NCI-H226 (cell line): ENCODE results near the gene STX16.

Experiments used
- DNase-seq: peaks from one replicate; pipeline ENCODE4 v3.0.0-alpha.2; 2015

STX16 gene

DNA sequence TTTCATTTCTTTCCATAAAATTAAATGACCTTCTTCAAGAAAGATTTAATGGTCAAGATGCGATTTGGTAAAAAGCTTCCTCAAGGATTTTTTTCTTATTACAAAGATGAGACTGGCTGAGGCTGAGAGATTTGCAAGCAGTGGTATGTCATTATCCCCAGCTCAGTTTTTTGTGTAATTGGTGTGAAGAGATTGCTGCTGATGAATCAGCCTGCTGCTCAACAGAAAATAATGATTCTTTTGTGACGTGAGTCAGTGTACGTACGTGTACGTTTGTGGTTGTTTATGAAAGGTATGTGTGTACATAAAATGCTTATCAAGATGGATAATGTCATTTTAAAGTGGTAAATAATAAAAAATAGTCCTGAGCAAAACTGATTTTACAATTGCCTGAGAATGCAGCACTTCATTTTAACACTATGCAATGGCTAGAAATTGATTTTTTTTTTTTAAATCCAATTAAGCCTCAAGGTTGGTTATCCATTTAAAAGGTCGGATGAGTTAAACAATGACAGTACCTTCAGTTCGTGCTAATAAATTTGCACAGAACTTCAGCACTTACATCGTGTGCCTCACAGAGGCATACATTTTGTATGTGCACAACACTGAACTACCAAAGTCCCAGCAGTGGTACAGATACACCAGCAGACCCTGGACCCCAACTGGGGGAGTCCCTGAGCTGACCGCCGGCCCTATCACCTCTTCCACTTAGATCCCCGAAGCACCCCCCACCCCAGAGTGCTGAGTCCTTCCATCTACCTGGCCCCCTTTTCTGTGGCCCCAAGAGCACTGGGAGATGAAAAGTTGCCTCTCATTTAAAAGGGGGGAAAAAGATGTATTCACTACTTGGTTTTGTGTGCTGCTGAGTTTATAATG lies 31.8 kb downstream of the STX16 start:
- no peak for DNase-seq

DNA sequence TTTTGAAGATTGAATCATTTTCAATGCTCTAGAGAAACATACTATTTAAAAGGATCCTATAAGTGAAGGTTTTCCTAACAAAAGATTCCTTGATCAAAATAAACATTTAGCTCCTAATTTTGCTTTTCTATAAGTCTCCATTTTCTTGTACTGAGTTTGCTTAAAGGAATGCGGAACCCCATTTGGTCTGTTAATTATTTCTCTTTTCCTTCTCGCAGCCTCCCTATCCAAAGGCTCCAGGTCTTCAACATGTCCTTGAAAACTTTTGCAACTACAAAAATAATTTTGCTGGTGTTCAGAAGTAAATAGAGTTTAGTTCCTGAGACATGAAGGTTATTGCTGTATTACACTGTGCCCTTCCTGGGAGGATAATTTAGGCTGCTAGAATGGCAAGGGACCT lies 33.2 kb downstream of the STX16 start:
- DNase-seq, result no peak

DNA sequence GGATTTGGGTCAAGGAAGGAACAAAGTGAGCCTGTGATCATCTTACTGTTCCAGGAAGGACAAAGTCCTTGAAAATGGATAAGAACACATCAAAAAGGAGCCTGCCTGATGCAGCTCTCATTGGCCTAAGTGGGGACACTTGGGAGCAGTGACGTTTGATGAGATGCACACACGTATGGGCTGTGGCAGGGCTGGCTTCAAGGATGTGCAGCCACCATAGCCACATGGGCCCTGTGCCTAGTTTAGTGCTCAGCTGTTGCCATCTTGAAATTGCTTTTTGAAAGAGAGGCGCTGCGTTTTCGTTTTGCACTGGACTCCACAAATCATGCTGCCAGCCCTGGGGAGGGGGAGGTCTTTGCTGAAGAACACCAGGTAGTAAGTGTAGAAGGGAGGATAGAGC lies 34.9 kb downstream of the STX16 start:
- DNase-seq, result no peak

DNA sequence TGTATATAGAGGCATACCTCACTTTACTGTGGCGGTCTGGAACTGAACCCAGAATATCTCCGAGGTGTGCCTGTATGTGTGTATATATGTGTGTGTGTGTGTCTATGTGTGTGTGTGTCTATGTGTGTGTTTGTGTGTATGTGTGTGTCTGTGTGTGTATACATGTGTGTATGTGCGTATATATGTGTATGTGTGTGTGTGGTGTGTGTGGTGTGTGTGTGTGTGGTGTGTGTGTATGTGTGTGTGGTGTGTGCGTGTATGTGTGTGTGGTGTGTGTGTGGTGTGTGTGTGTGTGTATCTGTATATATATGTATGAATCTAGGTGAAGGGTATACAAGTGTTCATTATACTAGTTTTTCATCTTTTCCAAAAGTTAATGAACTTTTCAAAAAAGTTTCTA lies 37.3 kb downstream of the STX16 start:
- DNase-seq, result no peak

DNA sequence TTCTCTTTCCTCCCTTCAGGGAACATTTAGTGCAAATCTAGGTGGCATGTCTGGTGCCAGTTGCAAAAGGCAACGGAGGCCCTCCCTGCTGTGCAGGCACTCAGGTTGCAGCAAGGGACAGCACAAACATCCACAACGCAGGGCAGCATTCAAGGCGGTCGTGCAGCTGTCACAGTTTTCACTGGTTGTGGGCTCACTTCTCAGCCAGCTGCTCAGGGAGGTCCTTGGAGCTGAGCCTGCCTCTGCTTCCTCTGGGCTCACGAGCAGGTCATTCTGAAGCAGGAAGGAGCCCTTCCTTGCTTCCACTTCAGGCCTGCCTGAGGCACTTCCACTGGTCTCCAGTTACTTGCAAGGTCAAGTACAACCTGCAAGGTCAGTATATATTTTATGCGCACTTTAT lies 37.8 kb downstream of the STX16 start:
- no peak for DNase-seq

DNA sequence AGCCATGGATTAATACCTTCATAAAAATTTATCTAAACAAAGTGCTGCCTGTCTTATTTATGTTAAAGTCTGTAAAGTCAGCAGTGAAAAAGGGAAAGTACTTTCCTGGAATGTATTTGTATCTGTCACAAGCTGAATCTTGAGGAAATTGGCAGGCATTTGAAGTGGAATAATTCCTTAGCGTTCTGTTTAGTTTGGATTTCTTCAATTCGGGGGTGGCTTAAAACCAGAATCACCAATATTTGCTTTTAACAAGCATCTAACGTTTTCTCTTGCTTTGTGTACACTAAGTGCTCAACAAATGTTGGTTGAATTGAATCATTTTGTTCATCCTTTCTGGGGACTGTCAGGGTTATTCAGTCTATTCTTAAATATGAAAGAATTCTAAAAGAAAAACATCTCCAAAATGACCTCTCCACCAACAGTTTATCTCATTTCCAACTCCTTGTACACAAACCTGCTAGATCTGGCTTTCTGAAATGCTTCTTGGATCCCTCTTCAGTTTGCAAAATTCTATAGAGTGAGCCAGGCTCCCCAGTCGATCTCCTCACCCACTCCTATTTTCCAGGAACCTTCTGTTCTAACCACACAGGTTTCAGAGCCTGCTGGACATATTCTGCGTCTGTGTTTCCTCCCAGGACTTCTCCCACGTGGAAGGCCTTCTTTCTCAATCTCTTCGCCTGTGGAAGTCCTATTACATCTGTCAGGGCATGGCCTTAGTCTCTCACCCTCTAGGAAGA lies 39.5 kb downstream of the STX16 start:
- DNase-seq, result no peak

DNA sequence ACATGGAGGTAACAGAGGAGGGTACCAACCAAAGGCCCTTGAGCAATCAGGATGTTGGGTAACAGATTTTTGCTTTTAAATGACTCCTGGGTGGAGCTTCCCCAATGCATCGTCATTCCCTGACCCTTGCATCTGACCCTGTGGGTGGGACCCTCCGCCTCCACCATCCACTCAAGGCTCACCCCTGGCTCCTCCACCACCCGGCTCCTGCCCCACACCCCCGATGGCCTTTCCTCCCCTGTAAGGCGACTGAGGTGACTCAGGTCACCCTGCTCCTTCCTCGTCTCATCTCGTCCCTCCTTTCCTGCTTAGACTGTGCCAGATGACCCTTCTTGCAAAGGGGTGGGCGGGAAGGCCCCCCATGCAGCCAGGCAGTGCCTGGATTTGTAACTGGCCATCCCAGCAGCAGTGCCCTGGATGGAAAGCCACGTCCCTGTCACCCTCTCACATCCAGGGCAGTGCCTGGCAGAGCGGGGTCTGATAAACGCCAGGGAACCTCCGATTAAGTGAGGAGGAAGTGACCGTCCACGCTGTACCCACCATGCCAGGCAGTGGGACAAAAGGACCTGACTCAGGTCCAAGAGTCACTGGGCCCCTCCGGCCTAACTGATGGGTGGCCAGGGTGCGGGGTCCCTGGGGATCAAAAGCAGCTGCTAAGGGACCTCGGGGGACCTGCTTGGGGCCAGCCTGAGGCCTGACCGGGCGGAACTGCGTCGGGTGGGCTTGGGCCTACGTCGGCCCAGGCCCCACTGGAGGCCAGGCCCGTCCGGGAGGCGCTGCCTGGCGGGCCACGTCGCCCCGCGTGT lies 40.9 kb downstream of the STX16 start:
- DNase-seq, result no peak

DNA sequence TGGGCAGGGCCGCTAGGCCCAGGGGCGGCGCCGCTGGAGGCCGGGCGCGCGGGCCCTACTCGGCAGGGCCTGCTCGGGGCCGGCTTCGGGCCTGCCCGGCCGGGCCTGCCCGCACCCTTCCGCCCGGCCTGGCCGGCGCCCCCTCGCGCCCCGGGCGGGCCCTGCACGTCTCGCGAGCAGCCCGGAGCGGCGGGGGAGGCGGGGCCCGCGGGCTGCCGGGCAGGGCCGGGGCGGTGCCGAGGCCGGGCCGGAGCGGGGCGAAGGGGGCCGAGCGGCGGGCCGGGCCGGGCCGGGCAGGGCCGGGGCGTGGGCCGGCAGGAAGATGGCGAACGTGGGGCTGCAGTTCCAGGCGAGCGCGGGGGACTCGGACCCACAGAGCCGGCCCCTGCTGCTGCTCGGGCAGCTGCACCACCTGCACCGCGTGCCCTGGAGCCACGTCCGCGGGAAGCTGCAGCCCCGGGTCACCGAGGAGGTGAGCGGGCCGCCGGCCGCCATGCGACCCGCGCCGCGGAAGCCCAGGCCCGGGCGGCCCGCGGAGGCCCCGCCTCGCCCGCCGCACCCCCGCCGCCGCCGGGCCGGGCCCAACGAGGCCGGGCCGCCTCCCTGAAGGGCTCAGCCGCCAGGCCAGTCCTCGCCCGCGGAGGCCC lies 41.6 kb downstream of the STX16 start, which contains the start of gene NPEPL1:
Gene NPEPL1, plus strand, starts transcription at position 222 of the 647 bp plus-strand sequence. Its CDS starts 101 bp downstream, at position 323.
- DNase-seq, result peak; percentile 68

DNA sequence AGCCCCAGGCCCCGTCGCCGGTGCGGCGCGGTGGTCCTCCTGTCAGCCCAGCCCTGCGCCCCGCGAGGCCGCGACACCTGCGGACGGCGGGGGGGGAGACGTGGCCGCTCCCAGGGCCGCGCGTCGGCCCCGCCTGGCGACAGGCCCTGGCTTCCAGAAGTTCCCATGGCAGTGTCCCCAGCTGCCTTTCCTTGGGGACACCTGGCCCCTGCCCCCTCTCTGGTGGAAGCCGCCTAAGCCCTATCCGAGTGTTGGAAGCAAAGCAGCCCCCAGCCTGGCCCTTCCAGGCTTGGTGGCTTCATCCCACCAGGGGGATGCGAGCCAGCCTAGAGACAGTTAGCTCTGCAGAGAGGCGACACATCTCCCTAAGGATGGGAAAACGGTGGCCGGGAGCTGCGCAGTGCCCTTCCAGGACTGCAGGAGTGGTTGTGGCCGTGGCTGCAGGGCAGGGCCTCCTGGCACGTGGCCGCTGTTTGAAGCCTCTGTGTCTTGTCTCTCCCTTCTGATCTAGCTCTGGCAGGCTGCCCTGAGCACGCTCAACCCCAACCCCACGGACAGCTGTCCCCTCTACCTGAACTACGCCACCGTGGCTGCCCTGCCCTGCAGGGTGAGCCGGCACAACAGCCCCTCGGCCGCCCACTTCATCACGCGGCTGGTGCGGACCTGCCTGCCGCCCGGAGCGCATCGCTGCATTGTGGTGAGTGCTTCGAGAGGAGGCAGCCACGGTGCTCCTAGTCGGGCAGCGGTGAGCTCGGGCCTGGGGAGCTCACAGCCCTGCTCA lies 42.3 kb downstream of the STX16 start:
- DNase-seq, result no peak

DNA sequence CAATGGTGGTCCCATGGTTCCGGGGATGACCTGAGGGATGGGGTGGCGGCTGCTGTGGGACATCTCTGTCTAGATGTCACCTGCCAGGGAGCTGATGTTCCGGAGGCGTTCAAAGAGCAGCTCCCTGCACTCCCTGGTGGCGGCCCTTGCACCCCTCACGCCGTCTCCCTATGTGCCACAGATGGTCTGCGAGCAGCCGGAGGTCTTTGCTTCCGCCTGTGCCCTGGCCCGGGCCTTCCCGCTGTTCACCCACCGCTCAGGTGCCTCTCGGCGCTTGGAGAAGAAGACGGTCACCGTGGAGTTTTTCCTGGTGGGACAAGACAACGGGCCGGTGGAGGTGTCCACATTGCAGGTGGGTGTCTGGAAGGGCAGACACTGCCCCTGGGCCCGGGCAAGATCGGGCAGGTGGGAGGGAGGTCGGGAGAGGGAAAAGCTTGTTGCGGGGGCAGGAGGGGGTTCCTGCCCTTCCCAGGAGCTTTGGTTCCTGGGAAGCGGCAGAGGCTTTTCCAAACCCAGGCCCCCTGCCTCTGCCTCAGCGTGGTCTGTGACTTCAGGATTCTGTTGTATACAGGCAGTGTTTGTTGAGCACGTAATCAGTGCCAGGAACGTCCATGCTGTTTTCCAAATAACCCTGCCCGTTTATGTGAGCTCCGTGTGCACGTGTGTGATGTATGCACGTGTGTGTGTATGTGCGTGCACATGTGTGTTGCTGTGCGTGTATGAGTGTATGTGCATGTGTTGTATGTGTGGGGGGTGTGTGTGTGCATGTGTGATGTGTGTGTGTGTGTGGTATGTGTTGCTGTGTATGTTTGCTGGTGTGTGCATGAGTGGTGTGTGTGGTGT lies 43.4 kb downstream of the STX16 start:
- no peak for DNase-seq

DNA sequence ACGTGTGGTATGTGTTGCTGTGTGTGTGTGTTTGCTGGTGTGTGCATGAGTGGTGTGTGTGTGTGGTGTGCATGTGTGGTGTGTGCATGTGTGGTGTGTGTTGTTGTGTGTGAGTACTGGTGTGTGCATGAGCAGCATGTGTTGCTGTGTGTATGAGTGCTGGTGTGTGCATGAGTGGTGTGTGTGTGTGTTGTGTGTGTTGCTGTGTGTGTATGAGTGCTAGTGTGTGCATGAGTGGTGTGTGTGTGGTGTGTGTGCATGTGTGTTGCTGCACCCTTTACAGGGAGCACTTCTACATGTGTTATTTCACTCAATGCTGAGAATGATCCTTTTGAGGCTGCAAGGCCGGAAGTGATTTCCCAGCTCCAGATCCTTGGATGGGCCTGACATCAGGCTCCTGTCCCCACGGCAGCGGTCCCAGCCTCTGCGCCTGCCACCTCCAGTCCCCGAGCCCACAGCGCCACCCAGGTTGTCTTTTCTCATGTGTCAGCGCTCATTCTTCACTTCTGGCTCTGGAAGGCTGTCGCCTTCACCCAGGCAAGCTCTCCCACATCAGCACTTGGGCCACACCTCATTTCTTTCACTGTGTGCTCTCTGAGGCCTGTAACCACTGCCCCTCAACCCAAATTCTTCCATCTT lies 44.1 kb downstream of the STX16 start:
- no peak for DNase-seq

DNA sequence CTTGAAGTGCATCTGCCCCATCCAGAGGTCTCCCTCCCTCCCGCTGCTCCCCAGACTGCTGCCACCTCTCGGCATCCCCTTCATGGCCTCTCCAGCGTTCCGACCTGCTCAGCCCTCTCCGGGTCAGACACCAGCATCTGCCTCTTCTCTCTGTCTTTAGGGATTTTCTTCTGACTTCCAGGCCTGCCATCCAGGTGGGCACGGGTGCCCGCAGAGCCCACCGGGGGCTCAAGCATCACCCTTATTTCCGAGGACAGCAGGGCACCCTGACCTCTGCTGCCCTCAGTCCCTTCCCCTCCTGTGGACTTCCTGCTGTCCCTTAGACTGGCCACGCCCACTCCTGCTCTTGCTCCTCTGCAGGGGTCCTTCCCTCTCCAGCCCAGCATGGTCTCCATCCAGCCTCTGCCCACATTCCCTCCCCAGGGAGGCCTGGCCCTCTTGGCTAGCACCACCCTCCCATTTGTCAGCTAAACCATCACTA lies 44.9 kb downstream of the STX16 start:
- DNase-seq, result no peak

DNA sequence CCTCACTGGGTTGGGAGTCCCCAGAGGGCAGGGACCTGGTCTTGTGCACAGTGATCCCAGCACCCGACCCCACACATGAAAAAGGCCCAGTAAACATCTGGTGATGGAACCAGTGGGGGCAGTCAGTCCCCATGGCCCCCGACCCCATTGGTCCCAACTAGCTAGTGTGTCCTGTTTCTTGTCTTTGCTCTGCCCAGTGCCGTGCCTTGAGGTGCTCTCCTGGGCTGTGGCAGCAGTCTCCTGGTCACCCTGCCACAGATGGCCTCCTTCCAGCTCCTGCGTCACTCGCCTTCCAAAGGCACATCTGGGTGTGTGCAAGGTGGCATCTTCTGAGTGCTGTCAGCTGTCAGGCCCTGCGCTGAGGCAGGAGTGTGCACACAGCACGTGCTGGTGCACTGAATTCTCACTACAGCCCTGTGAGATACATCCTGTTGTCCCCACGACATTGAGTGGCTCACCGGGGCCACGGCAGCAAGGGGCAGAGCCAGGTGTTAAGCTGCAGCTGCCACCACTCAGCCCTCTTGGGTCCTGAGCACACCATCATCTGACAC lies 45.4 kb downstream of the STX16 start:
- no peak for DNase-seq

DNA sequence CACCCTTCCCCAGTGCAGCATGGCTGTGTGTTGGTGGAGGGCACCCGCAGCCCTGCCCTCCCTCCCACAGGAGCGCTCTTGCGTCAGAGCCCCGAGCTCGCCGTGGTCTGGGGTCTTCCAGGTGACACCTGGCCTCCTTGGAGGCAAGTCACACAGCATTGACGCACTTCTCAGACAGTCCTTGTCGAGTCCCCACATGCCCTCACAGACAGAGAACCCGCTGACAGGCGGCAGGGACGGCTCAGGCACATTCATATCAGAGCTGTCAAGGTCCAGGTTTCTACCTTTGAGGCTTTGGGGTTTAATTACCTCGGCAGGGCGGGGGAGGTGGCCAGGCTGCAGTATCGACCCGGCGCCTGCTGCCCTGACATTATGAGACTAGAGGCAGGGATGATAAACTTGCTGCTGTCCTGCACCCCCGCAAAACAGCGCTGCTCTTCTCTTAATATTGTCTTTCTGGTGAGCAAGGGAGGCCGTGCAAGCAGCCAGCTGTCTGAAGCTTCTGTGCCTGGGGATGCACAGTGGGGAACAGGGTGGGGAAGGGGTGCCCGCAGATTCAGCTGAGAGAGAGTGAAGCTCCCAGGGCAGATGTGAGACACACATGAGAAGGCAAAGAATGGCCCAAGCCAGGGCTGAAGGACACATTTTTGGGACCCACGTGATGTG lies 46.3 kb downstream of the STX16 start:
- DNase-seq, result no peak

DNA sequence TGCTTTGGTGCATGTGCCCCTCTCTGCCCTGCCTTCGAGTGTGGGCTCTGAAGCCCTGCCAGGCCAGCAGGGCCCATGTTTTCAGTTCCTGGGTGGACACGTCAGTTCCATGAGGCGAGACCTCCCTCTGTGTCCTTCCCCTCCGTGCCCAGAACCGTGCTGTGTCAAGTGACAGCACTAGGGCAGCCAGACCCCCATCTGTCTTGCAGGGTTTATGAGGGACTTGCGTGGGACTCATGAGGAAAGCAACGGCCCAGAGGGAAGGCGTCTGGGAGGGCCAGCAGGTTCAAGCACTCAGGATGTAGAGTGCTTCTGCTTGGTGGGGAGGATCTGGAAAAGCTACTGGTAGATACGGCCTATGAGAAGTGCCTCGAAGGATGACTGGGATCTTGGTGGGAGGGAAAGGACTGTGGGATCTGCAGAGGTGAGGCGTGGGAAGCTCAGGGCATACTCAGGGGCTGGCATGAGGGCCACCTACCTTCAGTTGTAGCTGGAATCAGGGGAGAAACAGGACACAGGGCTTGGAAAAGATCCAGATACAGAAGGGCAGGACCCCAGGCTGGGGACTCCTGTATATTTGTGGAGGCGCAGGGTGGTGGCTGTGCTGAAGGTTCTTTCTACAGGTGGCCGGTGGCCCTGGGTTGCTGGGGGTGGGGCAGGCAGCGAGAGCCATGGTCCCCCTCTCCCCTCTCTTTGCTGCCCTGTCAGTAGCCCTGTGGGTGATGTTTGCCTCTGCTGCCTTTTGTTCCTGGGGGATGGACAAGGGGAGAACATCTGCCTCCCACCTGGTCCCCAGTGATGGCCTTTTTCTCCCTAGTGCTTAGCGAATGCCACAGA lies 47.0 kb downstream of the STX16 start:
- DNase-seq, result no peak

DNA sequence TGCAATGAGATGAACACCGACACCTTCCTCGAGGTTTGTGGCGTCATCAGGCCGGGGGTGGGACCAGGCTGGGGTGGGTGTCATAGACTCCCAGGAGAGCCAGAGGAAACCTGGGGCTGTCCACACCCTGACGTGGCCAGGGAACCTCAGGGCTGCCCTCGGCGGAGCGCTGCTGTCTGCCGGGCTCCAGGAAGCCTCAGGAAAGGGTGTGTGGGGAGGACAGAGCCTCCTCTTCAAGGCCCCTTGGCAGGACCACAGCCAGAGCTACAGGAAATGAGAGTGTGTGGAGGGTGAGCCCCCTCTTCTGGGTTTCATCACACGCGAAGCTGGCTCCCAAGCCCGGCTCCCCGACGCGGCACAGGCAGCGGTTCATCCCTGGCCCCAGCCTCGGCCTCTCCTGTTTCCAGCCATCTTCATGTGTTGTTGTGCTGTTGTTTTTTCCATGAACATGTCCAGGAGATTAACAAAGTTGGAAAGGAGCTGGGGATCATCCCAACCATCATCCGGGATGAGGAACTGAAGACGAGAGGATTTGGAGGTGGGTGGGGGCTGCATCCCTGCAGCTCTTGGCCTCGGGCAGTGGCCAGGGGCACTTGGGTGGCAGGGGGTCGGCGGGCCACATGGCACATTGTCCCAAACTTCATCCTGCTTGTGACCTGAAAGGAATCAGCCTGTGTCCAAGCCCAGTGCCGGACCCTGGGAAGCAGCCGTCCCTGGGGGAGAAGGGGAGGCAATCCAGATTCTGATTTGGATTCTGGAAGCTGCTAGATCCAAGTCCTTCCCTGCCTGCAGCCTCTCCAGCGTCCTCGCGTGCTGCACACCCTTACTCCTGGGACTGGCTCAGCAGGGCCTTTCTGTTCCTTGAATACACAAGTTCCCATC lies 47.9 kb downstream of the STX16 start:
- no peak for DNase-seq

DNA sequence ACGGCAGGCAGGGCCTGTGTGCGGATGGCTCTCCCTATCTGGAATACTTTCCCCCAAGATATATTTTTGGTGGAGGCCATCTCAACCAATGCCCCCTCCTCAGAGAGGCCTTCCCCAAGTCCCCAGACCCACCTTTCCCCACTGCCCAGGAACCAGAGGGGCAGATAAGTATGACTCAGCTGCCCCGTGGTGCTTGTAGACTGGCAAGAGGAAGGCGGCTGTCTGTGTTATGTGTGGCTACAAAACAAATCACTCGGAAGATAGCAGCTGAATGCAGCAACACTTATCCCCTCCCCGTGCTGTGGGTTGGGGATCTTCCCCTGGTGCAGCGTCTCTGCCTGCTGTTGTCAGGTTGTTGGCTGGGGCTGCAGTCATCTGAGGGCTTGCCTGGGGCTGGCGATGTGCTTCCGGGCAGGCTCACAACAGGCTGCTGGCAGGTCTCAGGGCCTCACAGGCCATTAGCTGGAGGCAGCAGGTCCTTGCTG lies 48.6 kb downstream of the STX16 start:
- DNase-seq, result no peak
